Measurements from ENCODE around the gene SLC35F1. TPM values are rescaled to one million over a fixed set of nuclear protein-coding genes. Genes with fewer than 3 reads are reported as not detected.

The SLC35F1 gene
- polyA plus RNA-seq, 2 of the 4 experiments (the other 2 are of a cell fraction): 0.01 TPM; not detected in 1

GRCh38 chr6:118260833-118261232 lies 353.8 kb downstream of the SLC35F1 start:
- Histone ChIP-seq H3K9me3 (no peaks in the 10 kb centered on the region), H3K4me2 (no peak overlapping the region), H3K27ac (no peak overlapping the region), H3K4me1 (no peaks in the 10 kb centered on the region), H3K4me3 (no peak overlapping the region)
- peak; percentile 11; a peak in 1 of 4 replicates for TF ChIP-seq CEBPB (IDR thresholded peaks at IDR 0.05)
- TF ChIP-seq CHD2 (IDR thresholded peaks at IDR 0.05; ENCODE audit: low read length, partially characterized antibody): no peak
- FAIRE-seq (no peak), DNase-seq (ENCODE audit: low read depth in 1 of 2, low spot score in 1 of 2) (no peak), ATAC-seq (no peak)
- ChIA-PET CTCF (no interaction called here), POLR2A (no interaction called here)
- WGBS (ENCODE audit: missing lambda C conversion rate): 32% methylated on average over 2 of the region's 2 CpGs

DNA sequence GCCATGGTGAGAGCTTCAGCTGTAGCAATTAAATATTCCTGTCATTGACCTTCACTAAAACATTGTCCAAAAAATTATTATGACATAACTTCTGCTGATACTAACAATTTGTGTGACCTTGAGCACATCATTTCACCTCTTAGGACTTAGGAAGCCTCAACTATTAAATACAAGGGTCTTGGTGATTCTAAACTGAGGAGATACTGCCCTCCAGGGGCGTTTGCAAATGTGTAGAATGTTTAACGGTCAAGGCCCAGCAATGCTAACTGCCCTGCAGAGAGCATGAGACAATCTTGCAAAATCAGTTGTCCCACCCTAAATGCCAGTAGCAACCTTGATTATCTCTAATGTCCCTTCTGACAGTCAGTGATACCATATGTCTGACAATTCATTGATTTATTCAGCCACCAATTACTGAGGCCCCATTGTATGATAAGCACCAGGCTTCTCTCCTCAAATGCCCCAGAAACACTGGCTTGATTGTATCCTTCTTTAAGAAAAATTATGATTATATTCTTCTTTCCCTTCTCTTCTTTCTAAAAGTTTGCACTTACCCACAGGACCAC lies 356.9 kb downstream of the SLC35F1 start:
- CTCF ChIA-PET: interaction anchor here (1.4 kb wide), 1 partner anchor 8 kb away, joined by 4 read pairs; no protein-coding TSS in a partner anchor
- H3K4me2 ChIP-seq: no peak overlapping the region
- H3K27ac ChIP-seq: no peak overlapping the region
- ATAC-seq: peak in 1 of 2 experiments; percentile 53; a peak in 2 of 6 replicates
- H3K4me3 ChIP-seq: no peak overlapping the region
- POLR2A ChIA-PET: no interaction called here
- FAIRE-seq: no peak
- WGBS (ENCODE audit: missing lambda C conversion rate): 13% methylated on average over 2 of the region's 2 CpGs
- DNase-seq (ENCODE audit: low read depth in 1 of 2, low spot score in 1 of 2): peak in 1 of 2 experiments; percentile 5
- TF ChIP-seq RAD21 (conservative IDR thresholded peaks at IDR 0.05 in 1 of 2, IDR thresholded peaks at IDR 0.05 in 1 of 2) (peak; percentile 19 to 23; a peak in 1 of 5 replicates), HDAC2 (IDR thresholded peaks at IDR 0.05) (no peak), KDM1A (IDR thresholded peaks at IDR 0.05; ENCODE audit: low read depth) (no peak)
- H3K9me3 ChIP-seq: no peaks in the 10 kb centered on the region
- no peaks in the 10 kb centered on the region for H3K4me1 ChIP-seq

- POLR2A ChIA-PET: no interaction called here
- no peaks in the 10 kb centered on the region for H3K9me3 ChIP-seq
- no peak overlapping the region for H3K4me3 ChIP-seq
- H3K4me2 ChIP-seq: no peak overlapping the region
- FAIRE-seq: no peak
- no peak for ATAC-seq
- H3K4me1 ChIP-seq: no peaks in the 10 kb centered on the region
- DNase-seq (ENCODE audit: low read depth in 1 of 2, low spot score in 1 of 2): no peak
- TF ChIP-seq HEYL (CRISPR knock-in tag; IDR thresholded peaks at IDR 0.05) (no peak), RNF2 (IDR thresholded peaks at IDR 0.05; ENCODE audit: borderline replicate concordance, low read depth) (no peak), NPAS2 (CRISPR knock-in tag; IDR thresholded peaks at IDR 0.05; ENCODE audit: borderline replicate concordance) (no peak), PBX3 (IDR thresholded peaks at IDR 0.05) (no peak)
- TF ChIP-seq, protein P1, sequence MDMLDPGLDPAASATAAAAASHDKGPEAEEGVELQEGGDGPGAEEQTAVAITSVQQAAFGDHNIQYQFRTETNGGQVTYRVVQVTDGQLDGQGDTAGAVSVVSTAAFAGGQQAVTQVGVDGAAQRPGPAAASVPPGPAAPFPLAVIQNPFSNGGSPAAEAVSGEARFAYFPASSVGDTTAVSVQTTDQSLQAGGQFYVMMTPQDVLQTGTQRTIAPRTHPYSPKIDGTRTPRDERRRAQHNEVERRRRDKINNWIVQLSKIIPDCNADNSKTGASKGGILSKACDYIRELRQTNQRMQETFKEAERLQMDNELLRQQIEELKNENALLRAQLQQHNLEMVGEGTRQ (IDR thresholded peaks at IDR 0.05): no peak
- 0% methylated on average over 2 of the region's 4 CpGs for WGBS (ENCODE audit: missing lambda C conversion rate)
- no peak overlapping the region for H3K27ac ChIP-seq
- CTCF ChIA-PET: no interaction called here
Observed at GRCh38 chr6:118269659-118270058, 362.6 kb downstream of the SLC35F1 start.

- no peak overlapping the region for H3K27ac ChIP-seq
- H3K4me1 ChIP-seq: no peaks in the 10 kb centered on the region
- CTCF ChIA-PET: no interaction called here
- no peak overlapping the region for H3K4me3 ChIP-seq
- FAIRE-seq (no peak), ATAC-seq (no peak), DNase-seq (ENCODE audit: low read depth in 1 of 2, low spot score in 1 of 2) (no peak)
- no peaks in the 10 kb centered on the region for H3K9me3 ChIP-seq
- POLR2A ChIA-PET: no interaction called here
- no peak for TF ChIP-seq RNF2 (IDR thresholded peaks at IDR 0.05; ENCODE audit: borderline replicate concordance, low read depth)
- no peak for TF ChIP-seq REST (IDR thresholded peaks at IDR 0.05)
- TF ChIP-seq, protein P2, sequence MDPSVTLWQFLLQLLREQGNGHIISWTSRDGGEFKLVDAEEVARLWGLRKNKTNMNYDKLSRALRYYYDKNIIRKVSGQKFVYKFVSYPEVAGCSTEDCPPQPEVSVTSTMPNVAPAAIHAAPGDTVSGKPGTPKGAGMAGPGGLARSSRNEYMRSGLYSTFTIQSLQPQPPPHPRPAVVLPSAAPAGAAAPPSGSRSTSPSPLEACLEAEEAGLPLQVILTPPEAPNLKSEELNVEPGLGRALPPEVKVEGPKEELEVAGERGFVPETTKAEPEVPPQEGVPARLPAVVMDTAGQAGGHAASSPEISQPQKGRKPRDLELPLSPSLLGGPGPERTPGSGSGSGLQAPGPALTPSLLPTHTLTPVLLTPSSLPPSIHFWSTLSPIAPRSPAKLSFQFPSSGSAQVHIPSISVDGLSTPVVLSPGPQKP (IDR thresholded peaks at IDR 0.05; ENCODE audit: low read depth, low read length): no peak
- WGBS (ENCODE audit: missing lambda C conversion rate): 0% methylated on average over 1 of the region's 1 CpG
- H3K4me2 ChIP-seq: no peak overlapping the region
Observed at GRCh38 chr6:118277631-118278030, 370.6 kb downstream of the SLC35F1 start.
